Mesothelial cell of epicardium (in vitro differentiated cells): Measurements from ENCODE around the gene LMO1. TPM values are rescaled to one million over a fixed set of nuclear protein-coding genes. Genes with fewer than 3 reads are reported as not detected.
A peak's percentile ranks its signal among the peaks of the same experiment; 100 is the strongest.

ENCODE experiments used
- DNase-seq, 2 experiments: peaks; one replicate each; pipeline ENCODE4 v3.0.0; 2021; ENCODE audit warnings: low spot score in 2 of 2; ENCODE audit not compliant: unreplicated experiment in 2 of 2
- H3K27ac Mint-ChIP-seq: 2 replicates; pipeline ENCODE4 v1.8.0; 2021; ENCODE audit warnings: mixed read lengths
- H3K27me3 Mint-ChIP-seq: 2 replicates; pipeline ENCODE4 v1.8.0; 2021; ENCODE audit warnings: low read depth, mixed read lengths
- H3K36me3 Mint-ChIP-seq: 2 replicates; pipeline ENCODE4 v1.8.0; 2021; ENCODE audit warnings: mixed read lengths
- H3K4me1 Mint-ChIP-seq: 2 replicates; pipeline ENCODE4 v1.8.0; 2021; ENCODE audit warnings: mixed read lengths
- H3K4me3 Mint-ChIP-seq: 2 replicates; pipeline ENCODE4 v1.8.0; 2021; ENCODE audit warnings: mild to moderate bottlenecking, moderate library complexity, mixed read lengths
- H3K9me3 Mint-ChIP-seq: 2 replicates; pipeline ENCODE4 v1.8.0; 2021; ENCODE audit warnings: mixed read lengths
- CTCF ChIP-seq: fragments of 200-600 bp; sonication (generic); IDR thresholded peaks from one replicate; pipeline ENCODE4 v1.5.0; 2021; ENCODE audit warnings: antibody characterized with exemption; ENCODE audit not compliant: unreplicated experiment
- total RNA-seq: library from RNA; stranded (reverse); gene quantifications from 3 replicates; pipeline ENCODE4 v1.2.1, GENCODE V29; 2021

The LMO1 gene
- total RNA-seq, 1 donor from 2014 or later = 4.1 TPM

GRCh38 chr11:8277691-8278090 is 14.0 kb upstream of the LMO1 start:
- peaks cover 56% of the 10 kb centered on the region for H3K27me3 Mint-ChIP-seq
- peaks cover 16% of the 10 kb centered on the region for H3K9me3 Mint-ChIP-seq
- no peaks in the 10 kb centered on the region for H3K4me1 Mint-ChIP-seq
- peak in 1 of 2 experiments; percentile 14 for DNase-seq
- no peaks in the 10 kb centered on the region for H3K36me3 Mint-ChIP-seq
- no peak overlapping the region for H3K4me3 Mint-ChIP-seq
- H3K27ac Mint-ChIP-seq = no peak overlapping the region
- no peak for TF ChIP-seq CTCF

GRCh38 chr11:8276528-8276927 is 12.8 kb upstream of the LMO1 start:
- peaks cover 16% of the 10 kb centered on the region for H3K9me3 Mint-ChIP-seq
- no peak overlapping the region for H3K27ac Mint-ChIP-seq
- H3K36me3 Mint-ChIP-seq = no peaks in the 10 kb centered on the region
- no peaks in the 10 kb centered on the region for H3K4me1 Mint-ChIP-seq
- H3K4me3 Mint-ChIP-seq = no peak overlapping the region
- H3K27me3 Mint-ChIP-seq = peaks cover 68% of the 10 kb centered on the region
- TF ChIP-seq CTCF = no peak
- no peak for DNase-seq

- TF ChIP-seq CTCF = no peak
- no peaks in the 10 kb centered on the region for H3K36me3 Mint-ChIP-seq
- DNase-seq = no peak
- peaks cover 9% of the 10 kb centered on the region for H3K9me3 Mint-ChIP-seq
- H3K4me1 Mint-ChIP-seq = peaks cover 9% of the 10 kb centered on the region
- H3K27me3 Mint-ChIP-seq = peaks cover 82% of the 10 kb centered on the region
- no peak overlapping the region for H3K27ac Mint-ChIP-seq
- no peak overlapping the region for H3K4me3 Mint-ChIP-seq
Observed at GRCh38 chr11:8273287-8273686, 9.6 kb upstream of the LMO1 start.

GRCh38 chr11:8271106-8271886 is 7.6 kb upstream of the LMO1 start:
- Mint-ChIP-seq H3K4me3 (no peak overlapping the region), H3K27ac (no peak overlapping the region), H3K36me3 (no peaks in the 10 kb centered on the region), H3K9me3 (peaks cover 9% of the 10 kb centered on the region), H3K27me3 (peaks cover 80% of the 10 kb centered on the region), H3K4me1 (peaks cover 9% of the 10 kb centered on the region)
- no peak for TF ChIP-seq CTCF
- peak in 1 of 2 experiments; percentile 26 for DNase-seq

- Mint-ChIP-seq H3K36me3 (no peaks in the 10 kb centered on the region), H3K9me3 (peaks cover 6% of the 10 kb centered on the region), H3K27ac (no peak overlapping the region), H3K27me3 (peaks cover 84% of the 10 kb centered on the region), H3K4me1 (peaks cover 9% of the 10 kb centered on the region), H3K4me3 (peak overlapping the region; percentile 15)
- TF ChIP-seq CTCF = no peak
- DNase-seq = no peak
Observed at GRCh38 chr11:8269636-8270035, 6.0 kb upstream of the LMO1 start.
